ENCODE measurements around the gene ACMSD. TPM values are rescaled to one million over a fixed set of nuclear protein-coding genes. Genes with fewer than 3 reads are reported as not detected.

Gene ACMSD
- total RNA-seq, 2 experiments from 2014 or later: not detected

DNA sequence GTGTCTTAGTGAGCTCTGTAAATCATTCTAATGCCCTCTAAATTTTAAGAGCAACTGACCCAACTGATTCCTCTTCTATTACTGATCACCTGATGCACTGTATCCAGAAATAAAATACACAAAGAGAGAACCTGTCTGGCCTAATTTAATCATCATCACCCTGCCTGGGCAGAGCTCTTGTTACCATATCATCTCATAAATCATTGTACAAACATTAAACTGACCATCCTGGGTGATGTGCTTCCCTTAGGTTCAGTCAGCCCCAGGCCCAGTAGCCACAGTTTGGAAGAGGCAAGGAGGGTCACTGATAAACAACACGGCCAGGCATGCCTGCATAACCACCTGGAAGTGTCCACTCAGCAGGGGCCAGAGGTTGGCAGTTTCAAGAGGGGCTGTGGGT lies 22.7 kb upstream of the ACMSD start:
- no peak for DNase-seq (ENCODE audit: low spot score)
- Histone ChIP-seq H2AFZ (ENCODE audit: low read length) (no peak overlapping the region), H3K36me3 (ENCODE audit: insufficient read depth, low read length) (no peaks in the 10 kb centered on the region), H3K4me1 (ENCODE audit: insufficient read depth, low read length, poor library complexity, severe bottlenecking) (no peaks in the 10 kb centered on the region), H3K9me3 (ENCODE audit: low read length) (no peaks in the 10 kb centered on the region), H3K4me3 (ENCODE audit: low read depth, low read length, poor library complexity, severe bottlenecking) (no peak overlapping the region), H3K9me2 (ENCODE audit: insufficient read depth, low read length) (no peaks in the 10 kb centered on the region), H3K27ac (ENCODE audit: low read depth, low read length, poor library complexity, severe bottlenecking) (no peak overlapping the region), H3K4me2 (ENCODE audit: low read length) (no peak overlapping the region), H3K79me2 (ENCODE audit: insufficient read depth, low read depth, low read length) (no peaks in the 10 kb centered on the region), H4K20me1 (ENCODE audit: insufficient read depth, low read length) (no peaks in the 10 kb centered on the region)
- TF ChIP-seq, protein P1, sequence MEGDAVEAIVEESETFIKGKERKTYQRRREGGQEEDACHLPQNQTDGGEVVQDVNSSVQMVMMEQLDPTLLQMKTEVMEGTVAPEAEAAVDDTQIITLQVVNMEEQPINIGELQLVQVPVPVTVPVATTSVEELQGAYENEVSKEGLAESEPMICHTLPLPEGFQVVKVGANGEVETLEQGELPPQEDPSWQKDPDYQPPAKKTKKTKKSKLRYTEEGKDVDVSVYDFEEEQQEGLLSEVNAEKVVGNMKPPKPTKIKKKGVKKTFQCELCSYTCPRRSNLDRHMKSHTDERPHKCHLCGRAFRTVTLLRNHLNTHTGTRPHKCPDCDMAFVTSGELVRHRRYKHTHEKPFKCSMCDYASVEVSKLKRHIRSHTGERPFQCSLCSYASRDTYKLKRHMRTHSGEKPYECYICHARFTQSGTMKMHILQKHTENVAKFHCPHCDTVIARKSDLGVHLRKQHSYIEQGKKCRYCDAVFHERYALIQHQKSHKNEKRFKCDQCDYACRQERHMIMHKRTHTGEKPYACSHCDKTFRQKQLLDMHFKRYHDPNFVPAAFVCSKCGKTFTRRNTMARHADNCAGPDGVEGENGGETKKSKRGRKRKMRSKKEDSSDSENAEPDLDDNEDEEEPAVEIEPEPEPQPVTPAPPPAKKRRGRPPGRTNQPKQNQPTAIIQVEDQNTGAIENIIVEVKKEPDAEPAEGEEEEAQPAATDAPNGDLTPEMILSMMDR (conservative IDR thresholded peaks at IDR 0.05; ENCODE audit: low read length): no peak
- no peak for TF ChIP-seq EZH2phosphoT487 (IDR thresholded peaks at IDR 0.05; ENCODE audit: borderline replicate concordance, low read depth, low read length)
- CTCF ChIA-PET (ENCODE audit: unreplicated experiment): no interaction called here
- no TSS peak for BruUV-seq (replicated peaks)
- POLR2A ChIA-PET: interaction anchor here (0.6 to 0.8 kb wide), 2 partner anchors 183 to 205 kb away, joined by 3 read pairs; no protein-coding TSS in a partner anchor
- intact Hi-C loops (cut with micrococcal nuclease; ENCODE audit: unreplicated experiment): no loop called here

DNA sequence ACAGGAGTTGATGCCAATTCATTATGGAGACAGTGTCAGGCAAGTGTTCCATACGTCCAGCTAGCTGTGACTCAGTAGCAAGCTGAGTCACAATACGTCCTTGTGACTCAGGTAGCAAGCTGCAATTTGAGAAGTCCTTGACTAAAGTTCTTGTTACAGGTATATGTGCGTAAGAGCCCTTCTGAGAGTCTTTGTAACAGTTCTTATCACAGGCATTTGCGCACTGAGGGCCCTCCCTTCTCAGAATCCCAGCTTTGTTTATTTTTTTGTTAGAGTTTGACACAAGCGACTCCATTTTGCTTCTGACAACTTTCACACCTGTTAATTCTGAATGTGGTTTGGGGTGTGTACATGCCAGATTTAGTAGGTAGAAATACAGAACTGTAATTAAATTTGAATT lies 20.1 kb upstream of the ACMSD start:
- Histone ChIP-seq H2AFZ (ENCODE audit: low read length) (no peak overlapping the region), H4K20me1 (ENCODE audit: insufficient read depth, low read length) (no peaks in the 10 kb centered on the region), H3K36me3 (ENCODE audit: insufficient read depth, low read length) (no peaks in the 10 kb centered on the region), H3K4me1 (ENCODE audit: insufficient read depth, low read length, poor library complexity, severe bottlenecking) (no peaks in the 10 kb centered on the region), H3K79me2 (ENCODE audit: insufficient read depth, low read depth, low read length) (no peaks in the 10 kb centered on the region), H3K9me2 (ENCODE audit: insufficient read depth, low read length) (no peaks in the 10 kb centered on the region), H3K4me2 (ENCODE audit: low read length) (no peak overlapping the region), H3K9me3 (ENCODE audit: low read length) (no peaks in the 10 kb centered on the region), H3K27ac (ENCODE audit: low read depth, low read length, poor library complexity, severe bottlenecking) (no peak overlapping the region), H3K4me3 (ENCODE audit: low read depth, low read length, poor library complexity, severe bottlenecking) (no peak overlapping the region)
- POLR2A ChIA-PET: interaction anchor here (0.6 to 0.7 kb wide), 3 partner anchors 115 to 441 kb away, joined by 3 to 9 read pairs (median 3); no protein-coding TSS in a partner anchor
- intact Hi-C loops (cut with micrococcal nuclease; ENCODE audit: unreplicated experiment): no loop called here
- CTCF ChIA-PET (ENCODE audit: unreplicated experiment): interaction anchor here (0.6 kb wide), 1 partner anchor 399 kb away, joined by 5 read pairs; no protein-coding TSS in a partner anchor
- TF ChIP-seq EZH2phosphoT487 (IDR thresholded peaks at IDR 0.05; ENCODE audit: borderline replicate concordance, low read depth, low read length): no peak
- no TSS peak for BruUV-seq (replicated peaks)
- DNase-seq (ENCODE audit: low spot score): no peak

DNA sequence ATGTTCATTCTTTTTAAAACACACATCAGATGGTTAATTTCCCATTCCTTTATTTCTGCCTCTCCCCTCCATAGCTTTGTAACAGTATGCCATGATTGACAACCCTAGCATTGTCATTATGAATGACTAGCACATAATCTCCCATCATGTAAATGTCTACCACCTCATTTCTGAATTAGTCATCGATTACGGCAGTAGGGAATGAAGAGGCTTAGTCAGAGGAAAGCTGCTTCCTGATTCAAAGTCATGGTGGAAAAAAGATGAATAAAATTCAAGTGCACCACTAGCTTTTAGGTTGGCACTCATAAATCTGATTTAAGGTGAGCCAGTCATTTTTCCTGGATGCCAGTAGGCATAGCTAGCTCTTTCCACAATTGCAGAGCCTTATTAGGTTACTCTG lies 19.1 kb upstream of the ACMSD start:
- Histone ChIP-seq H3K27ac (ENCODE audit: low read depth, low read length, poor library complexity, severe bottlenecking) (no peak overlapping the region), H3K9me3 (ENCODE audit: low read length) (no peaks in the 10 kb centered on the region), H2AFZ (ENCODE audit: low read length) (no peak overlapping the region), H3K79me2 (ENCODE audit: insufficient read depth, low read depth, low read length) (no peaks in the 10 kb centered on the region), H3K4me3 (ENCODE audit: low read depth, low read length, poor library complexity, severe bottlenecking) (no peak overlapping the region), H3K4me1 (ENCODE audit: insufficient read depth, low read length, poor library complexity, severe bottlenecking) (no peaks in the 10 kb centered on the region), H4K20me1 (ENCODE audit: insufficient read depth, low read length) (no peaks in the 10 kb centered on the region), H3K4me2 (ENCODE audit: low read length) (no peak overlapping the region), H3K36me3 (ENCODE audit: insufficient read depth, low read length) (no peaks in the 10 kb centered on the region), H3K9me2 (ENCODE audit: insufficient read depth, low read length) (no peaks in the 10 kb centered on the region)
- ChIA-PET POLR2A (no interaction called here), CTCF (ENCODE audit: unreplicated experiment) (no interaction called here)
- intact Hi-C loops (cut with micrococcal nuclease; ENCODE audit: unreplicated experiment): no loop called here
- no peak for DNase-seq (ENCODE audit: low spot score)
- TF ChIP-seq, protein P1 (conservative IDR thresholded peaks at IDR 0.05; ENCODE audit: low read length): no peak
- no peak for TF ChIP-seq EZH2phosphoT487 (IDR thresholded peaks at IDR 0.05; ENCODE audit: borderline replicate concordance, low read depth, low read length)
- no TSS peak for BruUV-seq (replicated peaks)

Measured in OCI-LY7 (cell line).